Calu3 (cell line): ENCODE results near the gene SLC35G2. TPM values are rescaled to one million over a fixed set of nuclear protein-coding genes. Genes with fewer than 3 reads are reported as not detected.

Experiments used
- BruUV-seq: library from RNA; stranded (reverse); fragments of 400-500 nt; replicated peaks from 2 replicates; lab custom pipeline; 2021; lab: Mats Ljungman, UMichigan
- CTCF ChIA-PET: fragments of 300-600 bp; sonication (Branson Sonifier 250); formaldehyde crosslinking; loops from one replicate; lab custom pipeline; 2022; ENCODE audit warnings: antibody characterized with exemption; lab: Charles Lee
- DNase-seq: peaks from one replicate; pipeline ENCODE4 v3.0.0; 2022
- H3K27ac Mint-ChIP-seq: one replicate; pipeline ENCODE4 v1.8.0; 2022; ENCODE audit warnings: mixed read lengths; ENCODE audit not compliant: unreplicated experiment
- H3K27me3 Mint-ChIP-seq: one replicate; pipeline ENCODE4 v1.8.0; 2022; ENCODE audit warnings: mixed read lengths; ENCODE audit not compliant: unreplicated experiment
- H3K36me3 Mint-ChIP-seq: one replicate; pipeline ENCODE4 v1.8.0; 2022; ENCODE audit warnings: mild to moderate bottlenecking, moderate library complexity, mixed read lengths; ENCODE audit not compliant: insufficient read depth, unreplicated experiment
- H3K4me1 Mint-ChIP-seq: one replicate; pipeline ENCODE4 v1.8.0; 2022; ENCODE audit warnings: mild to moderate bottlenecking, low read depth, mixed read lengths; ENCODE audit not compliant: unreplicated experiment
- H3K4me3 Mint-ChIP-seq: one replicate; pipeline ENCODE4 v1.8.0; 2022; ENCODE audit warnings: mild to moderate bottlenecking, low read depth, moderate library complexity, mixed read lengths; ENCODE audit not compliant: unreplicated experiment
- H3K9me3 Mint-ChIP-seq: one replicate; pipeline ENCODE4 v1.8.0; 2022; ENCODE audit warnings: low read depth, mixed read lengths; ENCODE audit not compliant: unreplicated experiment
- intact Hi-C: fragments of 100-400 bp; cut with micrococcal nuclease; formaldehyde crosslinking; loops from one replicate; pipeline ENCODE4 v1.10.0; 2022; ENCODE audit not compliant: unreplicated experiment
- total RNA-seq: library from RNA; stranded (reverse); gene quantifications from 2 replicates; pipeline ENCODE4 v1.2.3, GENCODE V29; 2022
- TF ChIP-seq, protein P1 (sequence below): fragments of 200-600 bp; IDR thresholded peaks from one replicate; pipeline ENCODE4 v1.8.0; 2022; ENCODE audit warnings: antibody characterized with exemption; ENCODE audit not compliant: unreplicated experiment

The SLC35G2 gene
- total RNA-seq, 1 experiment from 2014 or later = 31.4 TPM

DNA sequence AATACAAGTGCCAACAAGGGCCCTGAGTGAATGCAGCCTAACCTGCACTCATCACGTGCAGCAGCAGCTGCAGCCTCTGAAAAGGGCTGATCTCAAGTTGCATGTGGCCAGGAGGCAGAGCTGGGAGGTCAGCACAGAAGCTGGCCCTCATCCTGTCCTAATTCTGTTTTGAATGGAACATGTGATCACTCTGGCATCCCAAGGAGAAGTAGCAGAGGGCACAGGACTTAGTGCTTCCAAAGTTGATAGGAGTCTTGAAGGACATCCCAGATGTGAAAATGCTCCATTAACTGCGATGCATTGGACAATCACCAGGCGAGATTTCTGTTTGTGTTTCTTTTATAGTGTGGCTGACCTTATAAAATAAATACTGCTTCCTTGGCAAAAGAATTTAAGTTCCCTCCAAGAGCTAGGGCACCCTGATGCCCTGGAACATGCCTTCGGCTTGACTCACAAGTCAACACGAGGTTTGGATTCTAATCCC lies 35.2 kb upstream of the SLC35G2 start:
- peaks cover 23% of the 10 kb centered on the region for H3K4me1 Mint-ChIP-seq
- no peak overlapping the region for H3K27ac Mint-ChIP-seq
- intact Hi-C loops = no loop called here
- no peak for DNase-seq
- BruUV-seq = no TSS peak
- no peaks in the 10 kb centered on the region for H3K9me3 Mint-ChIP-seq
- CTCF ChIA-PET = interaction anchor here (0.6 kb wide), 2 partner anchors 426 to 1505 kb away, joined by 3 to 4 read pairs; no protein-coding TSS in a partner anchor
- TF ChIP-seq, protein P1, sequence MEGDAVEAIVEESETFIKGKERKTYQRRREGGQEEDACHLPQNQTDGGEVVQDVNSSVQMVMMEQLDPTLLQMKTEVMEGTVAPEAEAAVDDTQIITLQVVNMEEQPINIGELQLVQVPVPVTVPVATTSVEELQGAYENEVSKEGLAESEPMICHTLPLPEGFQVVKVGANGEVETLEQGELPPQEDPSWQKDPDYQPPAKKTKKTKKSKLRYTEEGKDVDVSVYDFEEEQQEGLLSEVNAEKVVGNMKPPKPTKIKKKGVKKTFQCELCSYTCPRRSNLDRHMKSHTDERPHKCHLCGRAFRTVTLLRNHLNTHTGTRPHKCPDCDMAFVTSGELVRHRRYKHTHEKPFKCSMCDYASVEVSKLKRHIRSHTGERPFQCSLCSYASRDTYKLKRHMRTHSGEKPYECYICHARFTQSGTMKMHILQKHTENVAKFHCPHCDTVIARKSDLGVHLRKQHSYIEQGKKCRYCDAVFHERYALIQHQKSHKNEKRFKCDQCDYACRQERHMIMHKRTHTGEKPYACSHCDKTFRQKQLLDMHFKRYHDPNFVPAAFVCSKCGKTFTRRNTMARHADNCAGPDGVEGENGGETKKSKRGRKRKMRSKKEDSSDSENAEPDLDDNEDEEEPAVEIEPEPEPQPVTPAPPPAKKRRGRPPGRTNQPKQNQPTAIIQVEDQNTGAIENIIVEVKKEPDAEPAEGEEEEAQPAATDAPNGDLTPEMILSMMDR = no peak
- H3K36me3 Mint-ChIP-seq = no peaks in the 10 kb centered on the region
- H3K4me3 Mint-ChIP-seq = no peak overlapping the region
- no peaks in the 10 kb centered on the region for H3K27me3 Mint-ChIP-seq

GRCh38 chr3:136787349-136787748 lies 31.6 kb upstream of the SLC35G2 start:
- intact Hi-C loops = no loop called here
- BruUV-seq = no TSS peak
- peak; percentile 50 for DNase-seq
- CTCF ChIA-PET = interaction anchor here (1.3 to 1.8 kb wide), 3 partner anchors 15 to 227 kb away, joined by 5 to 6 read pairs (median 6); partner anchors contain the start of gene STAG1
- Mint-ChIP-seq H3K4me3 (no peak overlapping the region), H3K4me1 (peaks cover 18% of the 10 kb centered on the region), H3K36me3 (no peaks in the 10 kb centered on the region), H3K9me3 (no peaks in the 10 kb centered on the region), H3K27ac (peak overlapping the region; percentile 80), H3K27me3 (no peaks in the 10 kb centered on the region)
- TF ChIP-seq, protein P1 = no peak

GRCh38 chr3:136788154-136788553 lies 30.8 kb upstream of the SLC35G2 start:
- CTCF ChIA-PET = interaction anchor here (1.8 kb wide), 1 partner anchor 36 kb away, joined by 6 read pairs; the partner anchor contains the start of gene STAG1
- H3K27me3 Mint-ChIP-seq = no peaks in the 10 kb centered on the region
- H3K36me3 Mint-ChIP-seq = no peaks in the 10 kb centered on the region
- no peak overlapping the region for H3K27ac Mint-ChIP-seq
- H3K4me1 Mint-ChIP-seq = peaks cover 18% of the 10 kb centered on the region
- no peaks in the 10 kb centered on the region for H3K9me3 Mint-ChIP-seq
- DNase-seq = no peak
- H3K4me3 Mint-ChIP-seq = no peak overlapping the region
- intact Hi-C loops = no loop called here
- BruUV-seq = no TSS peak
- TF ChIP-seq, protein P1 = no peak

DNA sequence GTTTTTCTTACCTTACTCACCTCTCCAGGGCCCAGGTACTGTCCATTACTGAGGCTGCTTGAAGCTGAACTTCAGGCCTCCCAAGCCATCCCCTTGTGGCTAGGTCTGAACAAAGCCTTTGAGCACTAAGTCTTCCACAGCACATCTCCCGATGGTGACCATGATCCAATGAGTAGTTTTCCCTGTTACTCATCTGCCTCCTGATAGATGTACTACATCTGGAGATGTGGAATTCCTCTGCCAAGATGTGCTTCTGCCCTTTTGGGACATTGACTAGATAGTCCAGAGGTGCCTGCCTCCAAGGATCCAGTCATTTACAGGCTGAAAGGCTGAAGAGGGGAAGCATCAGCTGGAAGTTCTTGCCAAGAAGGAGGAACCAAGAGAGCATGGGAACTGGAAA lies 28.9 kb upstream of the SLC35G2 start:
- Mint-ChIP-seq H3K9me3 (no peaks in the 10 kb centered on the region), H3K4me3 (no peak overlapping the region), H3K27me3 (no peaks in the 10 kb centered on the region), H3K4me1 (peaks cover 18% of the 10 kb centered on the region), H3K36me3 (no peaks in the 10 kb centered on the region), H3K27ac (no peak overlapping the region)
- CTCF ChIA-PET = no interaction called here
- intact Hi-C loops = no loop called here
- DNase-seq = no peak
- BruUV-seq = no TSS peak
- TF ChIP-seq, protein P1 = no peak
